Esophagus squamous epithelium (tissue), 5 donors: ENCODE data around the gene PLEKHA3. TPM values are rescaled to one million over a fixed set of nuclear protein-coding genes. Genes with fewer than 3 reads are reported as not detected.

Source experiments
- DNase-seq: peaks from one replicate; lab custom pipeline; 2025; lab: John Stamatoyannopoulos, UW
- H3K27ac ChIP-seq, 4 donors: fragments of 200-600 bp; sonication (generic); one replicate each; pipeline ENCODE4 v1.5.1; 2016 to 2019; ENCODE audit warnings: mild to moderate bottlenecking in 1 of 4
- H3K27me3 ChIP-seq, 4 donors: fragments of 200-600 bp; sonication (generic); 1 replicate in 3 of 4; 2 replicates in 1 of 4; pipeline versions ENCODE4 v1.5.1 to v1.6.0; 2017 to 2021; ENCODE audit warnings: antibody characterized with exemption in 1 of 4
- H3K36me3 ChIP-seq, 3 donors: fragments of 200-600 bp; sonication (generic); one replicate each; pipeline ENCODE4 v1.5.1; 2016 to 2019
- H3K4me1 ChIP-seq, 3 donors: fragments of 200-600 bp; sonication (generic); one replicate each; pipeline ENCODE4 v1.5.1; 2017 to 2019
- H3K4me3 ChIP-seq, 4 donors: fragments of 200-600 bp; sonication (generic); 1 replicate in 3 of 4; 2 replicates in 1 of 4; pipeline ENCODE4 v1.5.1; 2016 to 2019; ENCODE audit warnings: mild to moderate bottlenecking in 2 of 4, moderate library complexity in 1 of 4
- H3K9me3 ChIP-seq, 3 donors: fragments of 200-600 bp; sonication (generic); one replicate each; pipeline ENCODE4 v1.5.1; 2016 to 2019
- CTCF ChIP-seq, 6 experiments: fragments of 450-650 bp in 4 of 6; fragments of 200-600 bp in 2 of 6; sonication (generic) in 2 of 6; IDR thresholded peaks; one replicate each; pipeline ENCODE4 v1.5.1; 2016 to 2019; ENCODE audit warnings: antibody characterized with exemption in 6 of 6, mild to moderate bottlenecking in 4 of 6, moderate library complexity in 4 of 6
- POLR2A ChIP-seq, 4 donors: fragments of 450-650 bp; IDR thresholded peaks; one replicate each; pipeline ENCODE4 v1.6.1; 2017; ENCODE audit warnings: antibody characterized with exemption in 4 of 4, mild to moderate bottlenecking in 4 of 4, moderate library complexity in 3 of 4
- WGBS, 2 donors: methylation state at CpG; one replicate each; pipeline ENCODE4 v1.1.5; 2018; 5-methylcytosine and 5-hydroxymethylcytosine counted together
- intact Hi-C: fragments of 100-400 bp; cut with DNase I; formaldehyde crosslinking; loops from one replicate; pipeline ENCODE4 v1.15.0; 2022
- total RNA-seq, 4 donors: library from RNA; depleted of rRNA; stranded (reverse); fragments of >200 nt; gene quantifications; one replicate each; pipeline ENCODE4 v1.1.0, GENCODE V29; 2016
- donor health status: DM: yes; HTN: yes; CAD: no.

PLEKHA3 gene
- total RNA-seq, 4 donors from 2014 or later: 3.2 to 12.2 (median 7.2) TPM

GRCh38 chr2:178550352-178550751 lies 70.1 kb downstream of the PLEKHA3 start:
- TF ChIP-seq POLR2A (IDR thresholded peaks at IDR 0.05) (no peak), CTCF (IDR thresholded peaks at IDR 0.05) (no peak)
- no peaks in the 10 kb centered on the region for H3K4me1 ChIP-seq
- H3K9me3 ChIP-seq: no peaks in the 10 kb centered on the region
- intact Hi-C loops: no loop called here
- no peak overlapping the region for H3K27ac ChIP-seq
- H3K36me3 ChIP-seq: peaks cover 0 to 45% (median 0%) of the 10 kb centered on the region in 3 donors
- 97 to 98% methylated on average over 2 of the region's 2 CpGs for WGBS, 2 donors
- no peak overlapping the region for H3K4me3 ChIP-seq
- no peaks in the 10 kb centered on the region for H3K27me3 ChIP-seq
- no peak for DNase-seq

- intact Hi-C loops: no loop called here
- H3K27me3 ChIP-seq: no peaks in the 10 kb centered on the region
- WGBS, 2 donors: 33 to 41% methylated on average over 2 of the region's 2 CpGs
- no peaks in the 10 kb centered on the region for H3K4me1 ChIP-seq
- peaks cover 0 to 20% (median 0%) of the 10 kb centered on the region in 3 donors for H3K36me3 ChIP-seq
- TF ChIP-seq CTCF (IDR thresholded peaks at IDR 0.05) (no peak), POLR2A (IDR thresholded peaks at IDR 0.05) (no peak)
- no peaks in the 10 kb centered on the region for H3K9me3 ChIP-seq
- no peak overlapping the region for H3K4me3 ChIP-seq
- H3K27ac ChIP-seq: no peak overlapping the region
- DNase-seq: no peak
Measured at GRCh38 chr2:178553047-178553446, 72.8 kb downstream of the PLEKHA3 start.

Other genes with a start within 250 kb of the PLEKHA3 start
- 10 to 100 TPM; 16.0 to 58.6 (median 42.4) TPM for gene PRKRA, start 29.3 kb upstream of the PLEKHA3 start, total RNA-seq
- gene PJVK, start 29.1 kb upstream of the PLEKHA3 start, total RNA-seq: 1 to 10 TPM in 2 of 4 donors, under 1 TPM in 1, not detected in 1; 0.35 to 3.4 (median 1.1) TPM
- gene FKBP7, start 1.9 kb upstream of the PLEKHA3 start, total RNA-seq: 10 to 100 TPM in 1 of 4 donors, 1 to 10 TPM in 1, under 1 TPM in 2; 0.83 to 10.5 (median 1.4) TPM